COLO668 (cell line): ENCODE results near the gene DNER.
"Not testable (repeated sequence)": the region's sequence is repeated elsewhere in the genome, so short reads cannot be mapped to it uniquely, and the experiment has no call there.

Source experiments
- DNase-seq: peaks from one replicate; lab custom pipeline; 2025; ENCODE audit not compliant: unreplicated experiment; lab: John Stamatoyannopoulos, UW

Gene DNER

DNA sequence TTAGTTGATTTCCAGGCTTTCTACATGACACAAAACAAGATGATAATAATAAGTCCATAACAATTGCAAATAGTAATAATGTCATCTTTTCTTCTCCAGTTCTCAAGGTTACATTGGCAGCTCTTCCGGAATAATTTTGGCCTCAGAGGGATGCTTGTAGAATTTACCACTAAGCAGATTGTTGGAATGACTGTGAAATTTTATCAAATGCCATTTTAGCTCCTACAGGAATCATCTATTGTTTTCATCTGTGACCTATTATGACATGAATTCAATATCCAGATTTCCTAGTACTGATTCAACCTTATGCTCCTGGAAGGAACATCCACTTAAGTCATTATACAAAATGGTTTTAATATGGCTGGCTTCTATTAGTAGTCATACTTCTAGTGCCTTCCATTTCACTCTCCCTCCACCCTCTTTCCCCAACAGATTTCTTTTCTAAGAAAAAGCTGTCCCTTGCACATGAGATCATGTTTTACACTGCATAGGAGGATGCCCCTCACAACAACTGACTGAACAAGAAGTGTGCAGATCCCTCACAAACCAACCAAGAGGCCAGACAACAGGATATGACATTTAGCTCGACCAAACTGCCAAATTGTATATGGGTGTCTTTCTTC lies 200.0 kb downstream of the DNER start:
- DNase-seq = no peak

DNA sequence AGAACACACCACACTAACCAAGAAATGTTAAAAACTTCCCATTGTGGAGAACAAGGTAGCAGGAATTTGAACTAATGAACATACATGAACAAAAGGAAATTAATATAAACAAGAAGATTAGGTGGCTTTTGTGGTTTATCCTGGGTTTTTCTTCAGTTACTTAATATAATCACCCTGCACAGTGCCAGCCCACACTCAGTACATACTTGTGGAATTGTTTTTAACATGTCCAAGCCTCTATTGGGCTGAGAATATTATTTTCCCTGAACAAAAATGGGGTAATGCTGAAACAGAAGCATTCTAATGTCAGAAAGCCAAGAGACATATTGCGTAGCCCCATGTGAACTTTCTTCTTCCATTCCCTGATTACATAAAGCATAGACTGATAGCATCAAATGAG lies 202.8 kb downstream of the DNER start:
- DNase-seq = no peak

DNA sequence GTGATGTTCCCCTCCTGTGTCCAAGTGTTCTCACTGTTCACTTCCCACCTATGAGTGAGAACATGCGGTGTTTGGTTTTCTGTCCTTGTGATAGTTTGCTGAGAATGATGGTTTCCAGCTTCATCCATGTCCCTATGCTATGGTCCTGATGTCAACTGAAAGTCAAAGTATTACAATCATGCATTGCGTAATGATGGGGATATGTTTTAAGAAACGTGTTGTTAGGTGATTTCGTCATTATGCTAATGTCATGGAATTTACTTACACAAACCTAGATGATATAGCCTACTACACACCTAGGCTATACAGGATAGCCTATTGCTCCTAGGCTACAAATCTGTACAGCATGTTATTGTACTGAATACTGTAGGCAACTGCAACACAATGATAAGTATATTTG lies 207.7 kb downstream of the DNER start:
- DNase-seq = not testable (repeated sequence)

DNA sequence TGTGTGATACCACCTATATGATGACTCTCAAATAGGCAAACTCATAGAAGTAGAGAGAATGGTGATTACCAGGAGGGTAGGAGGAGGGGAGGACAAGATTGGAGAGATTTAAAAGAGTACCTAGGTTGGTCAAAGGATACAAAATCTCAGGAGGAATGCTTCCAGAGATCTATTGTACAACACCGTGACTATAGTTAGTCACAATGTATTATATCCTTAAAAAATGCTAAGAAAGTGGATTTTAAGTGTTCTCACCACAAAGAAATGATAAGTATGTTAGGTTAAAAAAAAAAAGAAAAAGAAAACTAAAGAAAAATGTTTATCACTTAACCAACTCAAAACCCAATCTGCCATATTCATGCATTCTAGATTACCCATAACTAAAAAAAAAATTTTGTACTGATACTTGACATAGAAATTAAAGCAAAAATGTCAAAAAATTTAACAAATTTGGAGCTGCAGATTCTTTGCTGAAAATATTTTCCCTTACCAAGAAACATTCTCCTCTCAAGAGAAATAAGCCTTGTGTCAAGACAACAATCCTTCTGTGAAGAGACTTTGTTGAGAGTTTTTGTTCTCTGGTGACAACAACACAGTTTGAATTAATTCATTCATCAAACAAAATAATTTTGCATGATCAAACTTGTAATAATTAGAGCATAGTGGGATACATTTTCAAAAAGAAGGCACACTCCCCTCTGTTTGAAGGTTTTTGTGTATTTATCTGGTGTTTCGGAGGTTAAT lies 213.1 kb downstream of the DNER start:
- no peak for DNase-seq

DNA sequence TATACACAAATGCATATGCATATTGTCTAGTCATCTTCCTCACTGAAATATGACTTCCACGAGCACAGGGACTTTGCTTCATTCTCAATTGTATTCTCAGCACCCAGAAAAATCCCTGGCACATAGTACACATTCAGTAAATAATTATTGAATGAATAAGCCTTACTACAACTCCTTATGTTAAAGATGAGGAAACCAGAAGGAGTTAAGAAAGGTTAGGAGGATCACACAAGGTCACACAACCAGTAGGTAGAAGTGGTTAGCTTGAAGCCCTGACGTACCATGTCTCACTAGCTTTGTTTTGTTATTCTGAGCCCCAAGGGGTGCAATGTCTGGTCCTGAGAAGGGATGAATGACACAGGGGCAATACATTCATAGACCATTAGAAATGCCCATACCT lies 222.3 kb downstream of the DNER start:
- DNase-seq = no peak

DNA sequence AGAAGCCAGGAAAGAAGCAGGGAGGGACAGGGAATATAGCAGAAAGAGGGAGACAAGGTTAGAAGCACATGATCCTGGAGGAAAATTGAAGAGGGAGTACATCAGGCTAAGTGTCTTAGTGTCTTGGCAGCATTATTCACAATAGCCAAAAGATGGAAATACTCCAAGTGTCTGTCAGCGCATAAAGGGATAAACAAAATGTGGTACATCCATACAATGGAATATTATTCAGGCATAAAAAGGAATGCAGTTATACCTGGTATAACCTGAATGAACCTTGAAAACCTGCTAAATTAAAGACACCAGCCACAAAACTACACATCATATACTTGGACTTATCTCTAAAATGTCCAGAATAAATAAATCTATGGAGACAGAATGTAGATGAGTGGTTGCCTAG lies 224.2 kb downstream of the DNER start:
- no peak for DNase-seq

DNA sequence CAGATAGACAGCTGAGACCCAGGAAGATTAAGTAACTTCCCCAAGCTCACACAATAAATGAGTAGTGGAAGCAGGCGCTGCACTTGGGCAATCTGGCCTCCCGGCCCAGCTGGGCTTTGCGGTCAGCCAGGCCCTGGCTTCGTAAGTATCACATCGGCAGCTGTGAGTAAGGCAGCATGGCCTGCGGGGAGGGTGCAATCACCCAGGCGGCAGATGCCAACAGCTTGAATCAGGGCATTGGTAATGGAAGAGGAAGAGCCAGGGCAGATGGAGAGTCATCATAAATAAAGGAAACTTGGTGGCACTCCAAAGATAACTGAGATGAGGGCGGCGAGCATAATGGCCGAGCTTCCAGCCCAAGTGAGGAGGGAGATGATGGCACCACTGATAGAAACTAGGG lies 225.3 kb downstream of the DNER start:
- DNase-seq = no peak

DNA sequence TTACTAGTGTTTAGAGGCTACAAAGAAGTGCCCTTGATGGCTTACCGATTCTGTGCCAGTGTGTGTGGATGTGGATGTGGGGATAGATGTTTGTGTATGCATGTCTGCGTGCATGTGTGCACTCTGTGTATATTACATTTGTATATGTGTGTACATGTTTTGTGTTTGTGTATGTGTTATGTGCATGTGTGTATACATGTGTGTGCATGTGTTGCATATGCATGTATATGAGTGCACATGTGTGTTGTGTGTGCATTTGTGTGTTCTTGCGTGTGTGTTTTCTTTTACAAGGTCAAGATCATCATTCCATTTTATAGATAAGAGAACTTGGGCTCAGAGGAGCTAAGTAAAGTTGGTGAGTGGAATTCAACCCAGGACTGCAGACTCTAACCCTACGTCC lies 226.1 kb downstream of the DNER start:
- no peak for DNase-seq

DNA sequence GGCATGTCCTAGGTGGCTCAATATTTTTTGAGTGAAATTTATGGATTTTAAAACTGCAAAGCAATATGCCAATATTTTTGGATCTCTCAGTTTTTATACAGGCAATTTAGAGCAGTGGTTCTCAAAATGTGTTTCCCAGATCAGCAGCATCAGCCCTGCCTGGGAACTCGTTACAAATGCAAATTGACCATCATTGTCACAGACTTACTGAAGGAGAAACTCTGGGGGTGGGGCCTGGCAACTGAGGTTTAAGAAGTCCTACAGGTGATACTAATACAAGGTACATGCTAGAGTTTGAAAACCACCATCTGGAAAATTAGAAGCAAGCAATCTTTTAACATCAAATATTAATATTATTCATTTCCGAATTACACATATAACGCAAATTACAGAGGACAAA lies 227.7 kb downstream of the DNER start:
- no peak for DNase-seq

DNA sequence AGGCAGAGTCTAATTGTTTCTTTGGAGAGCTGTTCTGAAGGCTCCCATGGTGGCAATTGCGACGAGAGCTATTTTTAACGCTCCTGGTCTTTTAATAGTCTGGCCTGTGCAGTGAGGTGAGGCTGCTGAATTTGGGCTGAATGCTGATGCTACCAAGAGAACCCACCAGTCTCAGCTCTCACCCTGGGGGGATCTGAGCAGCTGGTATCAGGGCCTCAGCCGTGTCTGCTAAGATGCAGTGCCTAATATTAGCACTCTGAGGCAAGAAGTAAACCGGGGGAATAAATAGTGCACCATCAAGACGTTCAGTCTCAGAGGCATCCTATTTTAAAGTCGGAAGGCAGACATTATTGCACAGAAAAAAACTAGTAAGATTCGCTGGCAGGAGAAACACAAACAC lies 228.5 kb downstream of the DNER start:
- DNase-seq = no peak

DNA sequence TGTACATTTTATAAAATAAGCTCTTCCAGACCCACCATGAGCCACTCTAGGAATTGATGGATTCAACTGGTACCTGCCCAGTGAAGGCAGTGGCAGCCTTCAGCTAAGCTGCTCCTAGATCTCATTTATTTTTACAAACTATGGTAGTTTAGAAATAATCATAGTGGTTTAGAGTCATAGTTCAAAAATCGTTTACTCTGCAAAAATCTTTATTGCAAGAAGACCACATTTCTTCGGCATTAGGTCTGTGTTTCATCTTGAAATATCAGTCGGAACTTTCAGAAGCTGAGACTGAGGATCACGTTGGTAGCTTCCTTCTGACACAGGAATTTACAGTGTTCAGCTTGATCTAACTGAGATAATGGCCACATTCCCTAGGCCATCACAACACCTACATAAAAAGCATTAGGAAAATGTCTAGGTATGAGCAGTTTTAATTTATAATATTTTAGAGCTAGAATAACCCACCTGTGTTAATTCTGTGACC lies 237.0 kb downstream of the DNER start:
- no peak for DNase-seq

DNA sequence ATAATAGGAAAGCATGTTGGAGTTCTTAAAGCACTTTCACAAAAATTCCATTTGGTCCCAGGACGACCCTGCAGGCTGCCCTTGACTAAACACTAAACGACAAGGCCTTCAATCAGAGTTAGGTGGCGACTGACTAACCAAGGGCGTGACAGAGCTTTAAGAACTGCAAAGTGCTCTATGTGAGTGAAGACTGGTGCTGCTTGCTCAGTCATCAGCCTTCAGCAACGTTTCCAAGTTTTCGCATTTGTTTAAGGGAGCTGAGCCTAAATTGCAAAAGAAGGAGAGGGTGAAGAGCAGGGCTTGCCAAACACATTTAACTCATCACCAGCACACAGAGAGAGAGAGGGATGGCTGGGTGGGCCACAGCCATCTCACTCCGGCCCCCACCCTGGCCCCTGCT lies 238.6 kb downstream of the DNER start:
- no peak for DNase-seq

DNA sequence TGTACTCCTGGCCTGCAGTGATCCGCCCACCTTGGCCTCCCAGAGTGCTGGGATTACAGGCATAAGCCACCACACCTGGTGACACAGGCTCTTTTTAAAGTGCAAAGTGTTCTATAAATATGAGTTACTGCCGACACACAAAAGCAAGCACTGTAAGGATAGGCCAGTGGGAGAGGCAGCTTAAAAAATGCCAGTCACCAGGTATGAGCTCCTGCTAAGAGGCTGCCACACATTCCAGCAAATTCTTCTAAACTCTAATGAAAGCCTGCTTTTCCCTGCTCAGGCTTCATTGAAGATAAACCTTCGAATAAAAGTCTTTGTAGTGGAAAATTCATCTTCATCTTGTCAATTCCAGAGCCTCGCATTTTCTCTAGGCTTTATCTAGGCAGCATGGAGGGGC lies 240.2 kb downstream of the DNER start:
- DNase-seq = no peak

DNA sequence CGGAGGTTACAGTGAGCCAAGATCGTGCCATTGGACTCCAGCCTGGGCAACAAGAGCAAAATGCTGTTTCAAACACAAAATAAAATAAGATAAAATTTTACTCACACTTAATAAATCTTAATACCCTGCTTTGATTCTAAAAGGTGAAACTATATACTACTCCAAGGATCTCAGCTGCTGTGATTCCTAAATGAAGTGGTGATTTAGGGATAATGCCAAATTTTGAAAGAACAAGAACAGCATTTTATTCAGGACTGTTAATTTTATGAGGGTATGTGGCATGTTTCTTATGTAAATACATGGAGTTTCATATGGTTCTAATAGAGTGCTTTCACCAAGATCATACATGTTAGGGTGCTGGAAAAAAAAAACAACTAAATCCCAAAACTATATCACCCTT lies 243.6 kb downstream of the DNER start:
- no peak for DNase-seq

DNA sequence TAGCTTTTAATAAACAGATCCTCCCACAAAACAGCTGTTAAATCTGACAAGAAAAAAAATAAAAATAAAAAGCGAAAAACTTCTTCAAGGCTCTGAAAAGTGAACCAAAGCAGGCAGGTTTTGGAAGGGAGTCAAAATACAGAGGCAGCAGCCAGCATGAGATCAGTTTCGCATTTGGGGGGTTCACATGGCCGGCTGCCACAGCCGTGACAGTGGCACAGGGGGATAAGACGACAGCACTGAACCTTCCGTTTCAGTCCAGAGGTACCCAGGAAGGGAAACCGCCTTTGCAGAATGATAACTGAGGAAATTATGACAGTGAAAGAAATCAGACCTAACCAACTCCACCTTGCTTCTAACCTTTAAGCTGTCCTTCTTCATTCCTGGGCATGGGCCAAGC lies 246.6 kb downstream of the DNER start:
- DNase-seq = no peak

DNA sequence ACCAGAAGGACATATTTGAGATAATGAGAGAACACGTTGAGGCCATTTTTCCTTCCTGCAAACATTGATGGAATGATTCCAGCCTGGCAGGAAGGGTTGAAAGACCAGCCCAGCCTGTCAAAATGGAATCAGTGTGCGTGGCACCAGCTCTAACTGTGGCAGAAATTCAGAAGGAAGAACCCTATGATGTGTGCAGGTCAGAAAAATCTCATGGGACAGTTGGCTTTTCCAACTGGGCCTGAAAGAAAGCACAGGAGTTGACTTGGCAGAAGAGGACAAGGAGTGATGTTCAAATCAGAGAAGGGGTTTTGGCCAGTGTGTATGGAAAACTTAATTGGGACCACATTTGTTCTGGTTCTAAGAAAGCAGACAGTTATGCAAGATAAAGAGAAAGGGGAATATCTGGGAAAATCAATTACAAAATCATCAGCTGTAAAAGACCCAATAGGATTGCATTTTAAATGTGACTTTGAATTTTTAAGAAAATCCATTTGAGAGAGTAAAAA lies 250.5 kb downstream of the DNER start:
- DNase-seq = no peak

DNA sequence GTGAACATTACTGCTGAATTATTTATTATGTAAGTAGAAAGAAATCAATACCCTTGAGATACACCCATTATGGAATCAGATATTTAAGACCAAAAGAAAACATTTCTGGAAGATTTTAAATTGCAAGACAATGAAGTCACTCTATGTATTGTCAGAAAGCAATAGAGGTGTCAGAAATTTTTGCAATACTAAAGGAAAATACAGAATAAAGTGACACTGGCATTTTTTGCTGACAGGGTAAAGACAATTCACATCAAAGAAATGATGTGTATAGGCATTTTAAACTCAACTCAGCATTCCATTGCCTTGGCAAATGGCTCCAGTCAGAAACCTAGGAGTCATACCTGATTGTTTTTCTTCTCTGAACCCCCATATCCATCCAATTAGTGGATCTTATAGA lies 252.2 kb downstream of the DNER start:
- DNase-seq = no peak

DNA sequence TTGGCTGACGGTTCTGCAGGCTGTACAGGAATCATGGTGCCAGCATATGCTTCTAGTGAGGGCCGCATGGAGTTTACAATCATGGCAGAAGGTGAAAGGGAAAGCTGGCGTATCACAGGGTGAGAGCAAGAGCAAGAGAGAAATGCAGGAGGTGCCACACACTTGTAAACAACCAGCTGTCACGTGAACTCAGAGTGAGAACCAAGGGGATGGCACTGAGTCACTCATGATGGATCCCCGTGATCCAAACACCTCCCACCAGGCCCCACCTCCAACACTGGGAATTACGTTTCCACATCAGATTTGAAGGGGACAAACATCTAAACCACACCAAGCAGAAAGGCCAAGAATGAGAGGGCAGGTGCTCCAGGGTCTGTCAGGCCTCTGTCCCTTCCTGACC lies 258.3 kb downstream of the DNER start:
- DNase-seq = no peak

DNA sequence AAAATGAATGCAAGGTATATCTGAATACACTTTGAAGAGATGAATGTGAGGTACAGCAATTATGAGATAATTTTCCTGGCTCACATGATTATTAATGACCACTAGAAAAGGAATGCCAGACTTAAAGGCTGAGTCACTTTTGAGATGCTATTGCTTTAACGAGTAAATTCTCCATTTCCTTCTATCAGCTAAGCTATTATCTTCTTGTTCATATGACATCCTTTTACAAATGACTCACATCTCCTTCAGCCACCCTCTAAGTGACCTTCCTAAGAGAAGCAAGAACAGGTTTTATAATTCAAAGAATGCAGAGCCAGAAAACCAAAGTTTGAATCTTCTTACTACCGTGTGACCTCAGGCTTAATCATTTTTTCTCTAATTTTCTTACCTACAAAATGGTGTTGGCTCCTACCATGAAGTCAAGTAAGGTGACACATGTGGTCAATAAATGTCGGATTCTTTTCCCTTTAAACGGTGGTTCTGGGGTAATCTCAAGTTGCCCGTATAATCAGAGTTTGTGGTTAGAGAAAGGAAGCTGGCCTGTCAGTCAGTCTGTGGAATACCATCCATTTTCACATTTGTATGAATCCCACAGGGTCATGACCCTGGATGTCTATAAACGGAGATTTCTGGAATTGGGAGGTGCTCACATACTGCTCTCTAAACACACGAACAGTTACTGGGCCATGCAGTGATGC lies 259.3 kb downstream of the DNER start:
- no peak for DNase-seq

DNA sequence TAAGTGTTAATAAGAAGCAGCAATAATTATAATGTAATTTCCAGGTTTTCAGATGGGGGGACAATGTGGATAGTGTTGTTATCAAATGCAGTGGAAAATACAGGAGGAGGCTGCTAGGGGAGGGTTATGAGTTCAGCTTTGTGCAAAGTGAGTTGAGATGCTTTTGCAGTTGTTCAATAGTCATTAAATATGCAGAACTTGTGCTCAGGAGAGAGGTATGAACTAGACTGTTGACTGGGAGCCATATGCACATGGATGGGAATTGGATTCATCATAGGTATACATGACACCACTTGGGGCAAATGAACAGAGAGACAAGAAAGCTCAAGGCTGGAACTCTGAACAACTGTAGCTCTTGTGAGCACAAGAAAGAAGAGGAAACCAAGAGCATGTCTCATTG lies 261.1 kb downstream of the DNER start:
- DNase-seq = no peak

DNA sequence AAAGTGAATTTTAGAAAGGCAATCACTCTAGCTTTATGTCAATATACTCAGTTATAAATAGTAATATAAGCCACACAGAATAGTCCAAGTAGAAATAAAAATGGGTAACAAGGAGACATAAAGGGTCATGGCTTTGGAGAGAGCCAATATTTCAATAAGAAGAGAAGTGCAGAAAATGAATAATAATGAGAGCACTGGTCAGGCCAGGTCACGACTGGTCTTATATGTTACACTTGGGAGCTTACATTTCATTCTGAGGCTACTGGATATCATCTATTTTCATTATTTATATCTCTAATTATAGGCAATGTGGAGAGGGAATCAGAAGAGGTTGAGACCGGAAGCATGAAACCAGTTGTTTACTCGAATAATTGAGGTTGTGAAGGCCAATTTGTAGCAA lies 262.5 kb downstream of the DNER start:
- DNase-seq = no peak

DNA sequence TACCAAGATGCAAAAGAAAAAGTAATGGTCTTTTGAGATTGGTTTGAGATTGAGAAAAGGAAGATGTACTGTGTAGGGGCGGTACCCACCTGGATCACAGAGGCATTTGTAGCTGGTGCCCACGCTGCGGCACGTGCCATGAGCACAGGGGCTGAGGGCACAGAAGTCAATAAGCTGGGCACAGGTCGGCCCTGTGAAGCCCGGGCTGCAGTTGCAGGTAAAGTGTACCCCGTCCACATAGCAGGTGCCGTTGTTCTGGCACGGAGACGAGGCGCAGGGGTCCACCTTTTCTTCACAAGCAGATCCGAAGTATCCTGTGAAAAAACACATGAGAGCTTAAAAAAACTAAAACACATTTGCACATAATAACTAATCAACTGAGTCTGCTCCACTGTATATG lies 267.1 kb downstream of the DNER start:
- no peak for DNase-seq
